Neural progenitor cell (in vitro differentiated cells): ENCODE results near the gene MPRIP. TPM values are rescaled to one million over a fixed set of nuclear protein-coding genes. Genes with fewer than 3 reads are reported as not detected.

ENCODE experiments used
- DNase-seq: peaks from one replicate; pipeline ENCODE4 v3.0.0-alpha.2; 2016; ENCODE audit warnings: low spot score
- H2AFZ ChIP-seq: fragments of 200-600 bp; sonication (generic); replicated peaks from 2 replicates; pipeline ENCODE4 v1.6.1; 2016; ENCODE audit warnings: antibody characterized with exemption
- H3F3A ChIP-seq: fragments of 200-600 bp; sonication (generic); 2 replicates; pipeline ENCODE4 v1.6.1; 2016; ENCODE audit warnings: antibody characterized with exemption, low read depth
- H3K27ac ChIP-seq: fragments of 200-600 bp; sonication (generic); 2 replicates; pipeline ENCODE4 v1.5.1; 2016; ENCODE audit warnings: mild to moderate bottlenecking
- H3K27me3 ChIP-seq: fragments of 200-600 bp; sonication (generic); 2 replicates; pipeline ENCODE4 v1.6.1; 2016; ENCODE audit warnings: mild to moderate bottlenecking, moderate library complexity
- H3K36me3 ChIP-seq: fragments of 200-600 bp; sonication (generic); 2 replicates; pipeline ENCODE4 v1.5.1; 2016
- H3K4me1 ChIP-seq: fragments of 200-600 bp; sonication (generic); 2 replicates; pipeline ENCODE4 v1.6.1; 2016; ENCODE audit warnings: mixed run types
- H3K4me2 ChIP-seq: fragments of 200-600 bp; sonication (generic); 2 replicates; pipeline ENCODE4 v1.6.1; 2016
- H3K4me3 ChIP-seq: fragments of 200-600 bp; sonication (generic); 2 replicates; pipeline ENCODE4 v1.5.1; 2016
- H3K79me2 ChIP-seq: fragments of 200-600 bp; sonication (generic); 2 replicates; pipeline ENCODE4 v1.6.1; 2016; ENCODE audit warnings: low read depth
- H3K9ac ChIP-seq: fragments of 200-600 bp; sonication (generic); 2 replicates; pipeline ENCODE4 v1.6.1; 2016
- H3K9me3 ChIP-seq: fragments of 200-600 bp; sonication (generic); 2 replicates; pipeline ENCODE4 v1.5.1; 2016; ENCODE audit warnings: low read depth
- H4K20me1 ChIP-seq: fragments of 200-600 bp; sonication (generic); 2 replicates; pipeline ENCODE4 v1.6.1; 2016; ENCODE audit warnings: low read depth
- H3K27ac Mint-ChIP-seq: 3 replicates; pipeline ENCODE4 v1.8.0; 2021; ENCODE audit warnings: mixed read lengths
- H3K27me3 Mint-ChIP-seq: 2 replicates; pipeline ENCODE4 v1.8.0; 2022; ENCODE audit warnings: low read depth, mild to moderate bottlenecking, inconsistent platforms, moderate library complexity, mixed read lengths; ENCODE audit not compliant: insufficient read depth
- H3K36me3 Mint-ChIP-seq: 3 replicates; pipeline ENCODE4 v1.8.0; 2021; ENCODE audit warnings: mixed read lengths
- H3K4me1 Mint-ChIP-seq: 3 replicates; pipeline ENCODE4 v1.8.0; 2021; ENCODE audit warnings: mixed read lengths
- H3K4me3 Mint-ChIP-seq: 3 replicates; pipeline ENCODE4 v1.8.0; 2021; ENCODE audit warnings: mild to moderate bottlenecking, moderate library complexity, mixed read lengths
- H3K9me3 Mint-ChIP-seq: 3 replicates; pipeline ENCODE4 v1.8.0; 2020; ENCODE audit warnings: mixed read lengths
- CTCF ChIP-seq: fragments of 200-600 bp; sonication (generic); IDR thresholded peaks from 2 replicates; pipeline ENCODE4 v1.5.1; 2017; ENCODE audit warnings: antibody characterized with exemption, mild to moderate bottlenecking
- EZH2 ChIP-seq: fragments of 200-600 bp; sonication (generic); IDR thresholded peaks from 2 replicates; pipeline ENCODE4 v1.6.1; 2017; ENCODE audit warnings: antibody characterized with exemption, mild to moderate bottlenecking, moderate library complexity
- EZH2phosphoT487 ChIP-seq: fragments of 200-600 bp; sonication (generic); IDR thresholded peaks from 2 replicates; pipeline ENCODE4 v1.6.1; 2017; ENCODE audit warnings: antibody characterized with exemption
- total RNA-seq: library from RNA; depleted of rRNA; stranded (reverse); fragments of >200 nt; gene quantifications from 2 replicates; pipeline ENCODE4 v1.2.3, GENCODE V29; 2015; ENCODE audit warnings: low replicate concordance

The MPRIP gene
- total RNA-seq, 1 donor from 2014 or later = 42.1 TPM

GRCh38 chr17:17076066-17076465 lies 33.8 kb downstream of the MPRIP start:
- no peak for DNase-seq
- peaks cover 34% of the 10 kb centered on the region for H3K4me1 Mint-ChIP-seq
- Histone ChIP-seq H3K79me2 (peaks cover 27% of the 10 kb centered on the region), H3K27ac (no peak overlapping the region), H3K4me2 (no peak overlapping the region), H3K4me1 (peaks cover 18% of the 10 kb centered on the region), H3K36me3 (no peaks in the 10 kb centered on the region), H3K4me3 (no peak overlapping the region), H3K9me3 (no peaks in the 10 kb centered on the region), H4K20me1 (peaks cover 93% of the 10 kb centered on the region), H2AFZ (no peak overlapping the region), H3F3A (no peaks in the 10 kb centered on the region), H3K9ac (no peak overlapping the region), H3K27me3 (no peaks in the 10 kb centered on the region)
- H3K36me3 Mint-ChIP-seq = peaks cover 12% of the 10 kb centered on the region
- TF ChIP-seq EZH2phosphoT487 (no peak), CTCF (no peak), EZH2 (no peak)
- no peak overlapping the region for H3K27ac Mint-ChIP-seq
- no peak overlapping the region for H3K4me3 Mint-ChIP-seq
- H3K9me3 Mint-ChIP-seq = no peaks in the 10 kb centered on the region
- no peaks in the 10 kb centered on the region for H3K27me3 Mint-ChIP-seq

- H3K9me3 Mint-ChIP-seq = no peaks in the 10 kb centered on the region
- no peak overlapping the region for H3K9ac ChIP-seq
- H3K4me3 ChIP-seq = no peak overlapping the region
- no peak overlapping the region for H3K27ac ChIP-seq
- H3K79me2 ChIP-seq = peaks cover 18% of the 10 kb centered on the region
- H3K27ac Mint-ChIP-seq = no peak overlapping the region
- peaks cover 18% of the 10 kb centered on the region for H3K4me1 ChIP-seq
- H3K4me2 ChIP-seq = no peak overlapping the region
- no peaks in the 10 kb centered on the region for H3K27me3 Mint-ChIP-seq
- no peak overlapping the region for H2AFZ ChIP-seq
- H3K9me3 ChIP-seq = no peaks in the 10 kb centered on the region
- no peaks in the 10 kb centered on the region for H3K27me3 ChIP-seq
- peaks cover 38% of the 10 kb centered on the region for H3K4me1 Mint-ChIP-seq
- no peak for TF ChIP-seq EZH2
- TF ChIP-seq CTCF = no peak
- no peak for TF ChIP-seq EZH2phosphoT487
- H3K36me3 ChIP-seq = no peaks in the 10 kb centered on the region
- H3F3A ChIP-seq = no peaks in the 10 kb centered on the region
- DNase-seq = no peak
- peaks cover 97% of the 10 kb centered on the region for H4K20me1 ChIP-seq
- H3K4me3 Mint-ChIP-seq = no peak overlapping the region
- peaks cover 11% of the 10 kb centered on the region for H3K36me3 Mint-ChIP-seq
Observed at GRCh38 chr17:17077101-17077500, 34.8 kb downstream of the MPRIP start.

GRCh38 chr17:17077861-17078732 lies 35.8 kb downstream of the MPRIP start:
- Histone ChIP-seq H2AFZ (no peak overlapping the region), H3K79me2 (peaks cover 9% of the 10 kb centered on the region), H3K4me2 (no peak overlapping the region), H3K4me3 (no peak overlapping the region), H4K20me1 (peaks cover 88% of the 10 kb centered on the region), H3K27ac (no peak overlapping the region), H3K4me1 (peaks cover 18% of the 10 kb centered on the region), H3K27me3 (no peaks in the 10 kb centered on the region), H3K36me3 (no peaks in the 10 kb centered on the region), H3K9me3 (no peaks in the 10 kb centered on the region), H3F3A (no peaks in the 10 kb centered on the region), H3K9ac (no peak overlapping the region)
- no peak overlapping the region for H3K4me3 Mint-ChIP-seq
- no peak for DNase-seq
- H3K9me3 Mint-ChIP-seq = no peaks in the 10 kb centered on the region
- peaks cover 12% of the 10 kb centered on the region for H3K36me3 Mint-ChIP-seq
- H3K27ac Mint-ChIP-seq = no peak overlapping the region
- peaks cover 44% of the 10 kb centered on the region for H3K4me1 Mint-ChIP-seq
- H3K27me3 Mint-ChIP-seq = no peaks in the 10 kb centered on the region
- no peak for TF ChIP-seq EZH2
- no peak for TF ChIP-seq EZH2phosphoT487
- no peak for TF ChIP-seq CTCF
